GM12878 (cell line): Measurements from ENCODE around the gene KIAA1671. TPM values are rescaled to one million over a fixed set of nuclear protein-coding genes. Genes with fewer than 3 reads are reported as not detected.

Experiments used
- ATAC-seq: fragments of 200-7000 bp; cut with Tn5 transposase; 3 replicates; pipeline ENCODE4 v1.9.1; 2020; ENCODE audit warnings: mild to moderate bottlenecking, moderate library complexity
- BruUV-seq: library from RNA; stranded (reverse); fragments of 400-500 nt; replicated peaks from 2 replicates; lab custom pipeline; 2021; lab: Mats Ljungman, UMichigan
- CTCF ChIA-PET: fragments of 300-600 bp; sonication (Branson Sonifier 250); formaldehyde crosslinking; extraction: SDS; loops from one replicate; lab custom pipeline; 2021; ENCODE audit warnings: inconsistent platforms; lab: Yijun Ruan, JAX
- POLR2A ChIA-PET: fragments of 350-600 bp; formaldehyde crosslinking; extraction: SDS; loops from one replicate; lab custom pipeline; 2021; ENCODE audit warnings: inconsistent platforms; lab: Charles Lee
- RAD21 ChIA-PET: fragments of 300-600 bp; sonication (Branson Sonifier 250); formaldehyde crosslinking; loops from one replicate; lab custom pipeline; 2023; ENCODE audit warnings: antibody characterized with exemption; ENCODE audit not compliant: unreplicated experiment; lab: Charles Lee
- SMC1A ChIA-PET: fragments of 300-600 bp; sonication (Branson Sonifier 250); formaldehyde crosslinking; loops from one replicate; lab custom pipeline; 2023; ENCODE audit not compliant: unreplicated experiment, uncharacterized antibody; lab: Charles Lee
- DNase-seq: peaks from one replicate; pipeline ENCODE4 v3.0.0-alpha.2; 2011; ENCODE audit warnings: low read depth, low spot score
- FAIRE-seq: peaks from 3 replicates; lab custom pipeline; 2011; peaks lifted over from hg19 to GRCh38; lab: Jason Lieb, UNC
- H2AFZ ChIP-seq: 2 replicates; pipeline ENCODE4 v1.6.0; 2011; ENCODE audit warnings: low read depth, low read length, control low read depth; ENCODE audit not compliant: control insufficient read depth
- H3K27ac ChIP-seq: 2 replicates; pipeline ENCODE4 v1.5.1; 2011; ENCODE audit warnings: control low read depth; ENCODE audit not compliant: control insufficient read depth, insufficient read depth
- H3K27me3 ChIP-seq, 2 experiments: replicated peaks in 1 of 2; 2 replicates each; pipeline versions ENCODE4 v1.6.0 to v1.6.1; 2011; ENCODE audit warnings: low read length in 1 of 2; ENCODE audit not compliant: control insufficient read depth in 2 of 2, insufficient read depth in 2 of 2
- H3K36me3 ChIP-seq, 2 experiments: 2 replicates each; pipeline ENCODE4 v1.5.1; 2011; ENCODE audit warnings: low read length in 1 of 2; ENCODE audit not compliant: control insufficient read depth in 2 of 2, insufficient read depth in 2 of 2
- H3K4me1 ChIP-seq: 2 replicates; pipeline ENCODE4 v1.6.1; 2011; ENCODE audit warnings: mild to moderate bottlenecking, low read length, moderate library complexity, mixed read lengths; ENCODE audit not compliant: control insufficient read depth, insufficient read depth
- H3K4me2 ChIP-seq: 2 replicates; pipeline ENCODE4 v1.6.0; 2011; ENCODE audit warnings: control low read depth; ENCODE audit not compliant: control insufficient read depth, insufficient read depth
- H3K4me3 ChIP-seq: fragments of 200-600 bp; sonication (generic); 2 replicates; pipeline ENCODE4 v1.5.1; 2016
- H3K79me2 ChIP-seq: 2 replicates; pipeline ENCODE4 v1.6.0; 2011; ENCODE audit warnings: low read length; ENCODE audit not compliant: control insufficient read depth, insufficient read depth
- H3K9ac ChIP-seq: 2 replicates; pipeline ENCODE4 v1.8.0; 2011; ENCODE audit warnings: low read length, control low read depth, mixed read lengths; ENCODE audit not compliant: control insufficient read depth, insufficient read depth
- H3K9me3 ChIP-seq: replicated peaks from 3 replicates; pipeline ENCODE4 v1.5.1; 2011; ENCODE audit warnings: mild to moderate bottlenecking, low read length; ENCODE audit not compliant: control insufficient read depth, insufficient read depth
- H4K20me1 ChIP-seq: 2 replicates; pipeline ENCODE4 v1.6.0; 2011; ENCODE audit not compliant: control insufficient read depth, insufficient read depth
- CBX3 ChIP-seq: fragments of 200-600 bp; sonication (generic); IDR thresholded peaks from 2 replicates; pipeline ENCODE4 v1.6.1; 2016; ENCODE audit warnings: low read depth, borderline replicate concordance
- E2F8 ChIP-seq: fragments of 450-650 bp; IDR thresholded peaks from 2 replicates; pipeline ENCODE4 v1.6.1; 2018; ENCODE audit warnings: mild to moderate bottlenecking, low read depth, moderate library complexity; ENCODE audit not compliant: partially characterized antibody
- FOXK2 ChIP-seq: fragments of 450-650 bp; IDR thresholded peaks from 2 replicates; pipeline ENCODE4 v1.6.1; 2017; ENCODE audit warnings: mild to moderate bottlenecking, moderate library complexity
- KDM1A ChIP-seq: fragments of 200-600 bp; sonication (generic); IDR thresholded peaks from 2 replicates; pipeline ENCODE4 v1.6.1; 2016; ENCODE audit warnings: borderline replicate concordance
- MEF2B ChIP-seq: fragments of 450-650 bp; IDR thresholded peaks from 2 replicates; pipeline ENCODE4 v1.6.1; 2018; ENCODE audit warnings: mild to moderate bottlenecking, moderate library complexity; ENCODE audit not compliant: partially characterized antibody, poor library complexity, severe bottlenecking
- NRF1 ChIP-seq: conservative IDR thresholded peaks from 2 replicates; pipeline ENCODE4 v1.6.1; 2011; ENCODE audit warnings: mild to moderate bottlenecking, low read depth, low read length, improper control_type of control experiment
- PRDM15 ChIP-seq: fragments of 450-650 bp; formaldehyde crosslinking; IDR thresholded peaks from 2 replicates; pipeline ENCODE4 v1.4.0; 2020; ENCODE audit warnings: mild to moderate bottlenecking, moderate library complexity
- RCOR1 ChIP-seq: conservative IDR thresholded peaks from 2 replicates; pipeline ENCODE4 v1.6.1; 2012; ENCODE audit warnings: low read depth, low read length, improper control_type of control experiment
- SP1 ChIP-seq: IDR thresholded peaks from one replicate; pipeline ENCODE4 v1.6.1; 2011; ENCODE audit warnings: low read depth, low read length
- ZBTB40 ChIP-seq: fragments of 450-650 bp; IDR thresholded peaks from 2 replicates; pipeline ENCODE4 v1.6.1; 2016; ENCODE audit warnings: mild to moderate bottlenecking, moderate library complexity, borderline replicate concordance
- ZNF384 ChIP-seq: IDR thresholded peaks from 2 replicates; pipeline ENCODE4 v1.6.1; 2012; ENCODE audit warnings: low read depth, mild to moderate bottlenecking, low read length, improper control_type of control experiment, borderline replicate concordance
- ZSCAN29 ChIP-seq: fragments of 450-650 bp; IDR thresholded peaks from 2 replicates; pipeline ENCODE4 v1.6.1; 2017; ENCODE audit warnings: mild to moderate bottlenecking, moderate library complexity
- WGBS: methylation state at CpG from one replicate; pipeline ENCODE4 v1.1.6; 2016; ENCODE audit warnings: low lambda C conversion rate; ENCODE audit not compliant: insufficient replicate concordance, insufficient coverage; ENCODE audit errors: missing lambda C conversion rate; 5-methylcytosine and 5-hydroxymethylcytosine counted together
- in situ Hi-C: fragments of 300-500 bp; cut with MboI; formaldehyde crosslinking; loops from 9 replicates; pipeline ENCODE4 v1.14.3; 2018; ENCODE audit warnings: mixed read lengths
- intact Hi-C: fragments of 100-400 bp; cut with micrococcal nuclease; formaldehyde crosslinking; loops from one replicate; pipeline ENCODE4 v1.14.2; 2022; ENCODE audit not compliant: unreplicated experiment
- polyA plus RNA-seq, 11 experiments: library from polyadenylated mRNA; depleted of rRNA in 4 of 11; unstranded in 6 of 11; stranded (reverse) in 5 of 11; fragments of >200 nt; fragmentation: Nextera tagmentation in 4 of 11; fragmentation: Illumina TruSeq in 1 of 11; extraction: Ambion mirVana in 4 of 11; extraction: Trizol in 1 of 11; gene quantifications; 1 replicate in 1 of 11; 2 replicates in 10 of 11; pipeline versions ENCODE4 v1.2.1 to v1.2.3, GENCODE V29; 2011 to 2016; ENCODE audit warnings: inconsistent platforms in 2 of 11, missing spikeins in 2 of 11, low read depth in 1 of 11
- total RNA-seq, 4 experiments: library from RNA; depleted of rRNA in 3 of 4; stranded (reverse); fragments of >200 nt in 3 of 4; fragmentation: Illumina TruSeq in 1 of 4; extraction: Trizol in 1 of 4; gene quantifications; 2 replicates each; pipeline versions ENCODE4 v1.2.1 to v1.2.3, GENCODE V29; 2013 to 2021
- TF ChIP-seq, protein P1 (sequence below): fragments of 450-650 bp; IDR thresholded peaks from 2 replicates; pipeline ENCODE4 v1.6.1; 2016; ENCODE audit warnings: mild to moderate bottlenecking

KIAA1671 gene
- total and polyA plus RNA-seq, 10 of the 15 experiments (the other 5 are each of a cell fraction or from before 2014, with no cell fraction given), result 0.05 to 2.7 (median 0.33) TPM

DNA sequence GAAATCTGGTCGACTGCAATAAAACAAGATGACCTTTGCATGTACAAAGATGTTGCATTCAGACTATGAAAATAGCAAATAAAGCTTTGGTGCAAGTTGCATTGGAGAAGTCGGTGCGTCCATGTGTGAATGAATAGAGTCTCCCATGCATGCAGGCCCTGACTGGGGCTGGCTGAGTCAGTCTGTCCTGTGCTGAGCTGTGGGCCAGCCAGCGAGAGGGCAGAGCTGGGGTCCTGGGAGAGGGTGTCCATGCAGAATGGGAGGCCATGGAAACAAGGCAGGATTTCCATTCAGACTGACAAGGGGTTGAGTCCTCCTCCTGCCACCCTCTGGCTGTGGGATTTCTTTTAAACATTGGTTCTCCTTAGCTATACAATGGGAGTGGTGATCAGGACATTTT lies 244.8 kb downstream of the KIAA1671 start:
- Histone ChIP-seq H3K9ac (no peak overlapping the region), H4K20me1 (no peaks in the 10 kb centered on the region), H3K4me1 (no peaks in the 10 kb centered on the region), H3K4me3 (no peak overlapping the region), H3K4me2 (no peak overlapping the region), H2AFZ (no peak overlapping the region), H3K27ac (no peak overlapping the region), H3K36me3 (no peaks in the 10 kb centered on the region), H3K79me2 (no peaks in the 10 kb centered on the region), H3K27me3 (no peaks in the 10 kb centered on the region; a peak in 1 of 4 replicates), H3K9me3 (no peaks in the 10 kb centered on the region)
- ChIA-PET SMC1A (no interaction called here), RAD21 (no interaction called here), POLR2A (no interaction called here), CTCF (interaction anchor here (1.5 kb wide), 1 partner anchor 147 kb away, joined by 4 read pairs; no protein-coding TSS in a partner anchor)
- no peak for DNase-seq
- WGBS, result 41% methylated on average over 4 of the region's 4 CpGs
- in situ Hi-C loops (no loop called here), intact Hi-C loops (no loop called here)
- FAIRE-seq, result no peak
- BruUV-seq, result no TSS peak
- ATAC-seq, result no peak
- TF ChIP-seq FOXK2, result no peak
- TF ChIP-seq PRDM15, result no peak
- no peak for TF ChIP-seq ZNF384
- TF ChIP-seq, protein P1, sequence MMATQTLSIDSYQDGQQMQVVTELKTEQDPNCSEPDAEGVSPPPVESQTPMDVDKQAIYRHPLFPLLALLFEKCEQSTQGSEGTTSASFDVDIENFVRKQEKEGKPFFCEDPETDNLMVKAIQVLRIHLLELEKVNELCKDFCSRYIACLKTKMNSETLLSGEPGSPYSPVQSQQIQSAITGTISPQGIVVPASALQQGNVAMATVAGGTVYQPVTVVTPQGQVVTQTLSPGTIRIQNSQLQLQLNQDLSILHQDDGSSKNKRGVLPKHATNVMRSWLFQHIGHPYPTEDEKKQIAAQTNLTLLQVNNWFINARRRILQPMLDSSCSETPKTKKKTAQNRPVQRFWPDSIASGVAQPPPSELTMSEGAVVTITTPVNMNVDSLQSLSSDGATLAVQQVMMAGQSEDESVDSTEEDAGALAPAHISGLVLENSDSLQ, result no peak
- TF ChIP-seq CBX3, result no peak
- TF ChIP-seq ZSCAN29, result no peak
- no peak for TF ChIP-seq RCOR1
- TF ChIP-seq SP1, result no peak
- TF ChIP-seq E2F8, result no peak
- no peak for TF ChIP-seq MEF2B
- TF ChIP-seq KDM1A, result no peak
- TF ChIP-seq NRF1, result no peak
- no peak for TF ChIP-seq ZBTB40
